Activated CD4-positive, alpha-beta T cell treated with anti-CD3 and anti-CD28 coated beads for 36 hours (primary cell): ENCODE measurements around the gene KCNN3. TPM values are rescaled to one million over a fixed set of nuclear protein-coding genes. Genes with fewer than 3 reads are reported as not detected.

ENCODE experiments used
- ATAC-seq: fragments of 200-7000 bp; cut with Tn5 transposase; one replicate; pipeline ENCODE4 v1.10.0; 2021; ENCODE audit warnings: mild to moderate bottlenecking, moderate library complexity
- CTCF ChIA-PET: fragments of 350-600 bp; sonication (Branson Sonifier 250); formaldehyde crosslinking; loops from one replicate; lab custom pipeline; 2021; ENCODE audit warnings: antibody characterized with exemption; lab: Charles Lee
- POLR2A ChIA-PET: fragments of 350-600 bp; sonication (Branson Sonifier 250); formaldehyde crosslinking; loops from one replicate; lab custom pipeline; 2021; ENCODE audit warnings: antibody characterized with exemption, inconsistent platforms; lab: Charles Lee
- DNase-seq: peaks from one replicate; pipeline ENCODE4 v3.0.0-alpha.2; 2020
- H3K27ac Mint-ChIP-seq: one replicate; pipeline ENCODE4 v1.8.0; 2021; ENCODE audit warnings: mixed read lengths
- H3K27me3 Mint-ChIP-seq: one replicate; pipeline ENCODE4 v1.8.0; 2021; ENCODE audit warnings: mixed read lengths
- H3K36me3 Mint-ChIP-seq: one replicate; pipeline ENCODE4 v1.8.0; 2021; ENCODE audit warnings: low read depth, mixed read lengths
- H3K4me1 Mint-ChIP-seq: one replicate; pipeline ENCODE4 v1.8.0; 2021; ENCODE audit warnings: mixed read lengths
- H3K4me3 Mint-ChIP-seq: one replicate; pipeline ENCODE4 v1.8.0; 2021; ENCODE audit warnings: mild to moderate bottlenecking, moderate library complexity, mixed read lengths
- H3K9me3 Mint-ChIP-seq: one replicate; pipeline ENCODE4 v1.8.0; 2021; ENCODE audit warnings: low read depth, mixed read lengths
- intact Hi-C, 2 experiments: fragments of 100-400 bp; cut with DNase I in 1 of 2; cut with micrococcal nuclease in 1 of 2; formaldehyde crosslinking; loops; one replicate each; pipeline versions ENCODE4 v1.14.2 to v1.15.1; 2022 to 2024; cut with DNase I, micrococcal nuclease
- total RNA-seq, 2 experiments: library from RNA; stranded (reverse); gene quantifications; one replicate each; pipeline ENCODE4 v1.2.3, GENCODE V29; 2021

The KCNN3 gene
- total RNA-seq, 2 experiments from 2014 or later: 0.18 to 0.25 TPM

DNA sequence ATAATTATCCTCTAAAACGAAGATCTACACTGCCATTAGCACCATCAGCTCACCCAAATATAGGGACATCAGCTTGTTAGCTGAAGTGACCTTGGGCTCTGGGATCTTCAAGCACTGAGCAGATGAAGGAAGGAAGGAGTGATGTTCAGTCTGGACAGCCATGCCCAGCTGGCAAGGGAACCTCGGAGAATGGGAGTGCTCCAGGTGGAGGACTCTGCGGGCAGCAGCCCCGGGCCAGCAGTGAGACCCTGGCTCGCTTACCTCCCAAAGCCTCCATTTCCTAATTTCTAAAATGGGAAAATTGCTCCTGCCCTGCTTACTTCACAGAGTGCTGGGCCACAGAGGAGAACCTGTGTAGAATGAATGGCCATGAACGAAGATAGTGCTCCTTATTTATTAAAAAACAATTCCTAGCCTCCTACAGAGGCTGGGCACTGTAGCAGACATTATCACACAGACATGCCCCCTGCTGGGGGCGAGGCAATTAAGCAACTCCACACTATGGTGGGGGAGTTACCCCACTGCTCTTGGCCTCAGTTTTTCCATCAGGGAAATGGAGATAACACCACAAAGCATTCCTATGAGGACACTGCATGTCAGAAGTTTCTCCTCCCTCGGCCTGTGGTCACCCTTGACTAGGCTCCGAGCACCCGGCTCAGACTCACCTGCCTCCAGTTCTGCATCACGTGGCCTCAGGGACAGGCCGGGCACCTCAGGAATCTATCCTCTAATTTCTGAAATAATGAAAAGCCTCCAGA, 117.6 kb downstream of the KCNN3 start:
- intact Hi-C loops: no loop called here
- H3K4me3 Mint-ChIP-seq: no peak overlapping the region
- CTCF ChIA-PET: interaction anchor here (0.6 to 9.9 kb wide), 6 partner anchors 8 to 553 kb away, joined by 3 to 75 read pairs (median 3); no protein-coding TSS in a partner anchor

GRCh38 chr1:154751690-154752089, 118.4 kb downstream of the KCNN3 start:
- CTCF ChIA-PET: interaction anchor here (1.3 to 9.9 kb wide), 4 partner anchors 9 to 192 kb away, joined by 7 to 75 read pairs (median 26); no protein-coding TSS in a partner anchor
- no peaks in the 10 kb centered on the region for H3K27me3 Mint-ChIP-seq
- peaks cover 2% of the 10 kb centered on the region for H3K9me3 Mint-ChIP-seq
- peak overlapping the region; percentile 93 for H3K27ac Mint-ChIP-seq
- POLR2A ChIA-PET: interaction anchor here (0.6 kb wide), 1 partner anchor 101 kb away, joined by 3 read pairs; no protein-coding TSS in a partner anchor
- peaks cover 72% of the 10 kb centered on the region for H3K4me1 Mint-ChIP-seq
- H3K4me3 Mint-ChIP-seq: peak overlapping the region; percentile 42
- intact Hi-C loops: loop anchor here in 1 of 2 experiments (1.0 kb wide), 1 partner anchor 8 kb away; no protein-coding TSS in a partner anchor
- ATAC-seq (peak; percentile 37), DNase-seq (peak; percentile 46)
- H3K36me3 Mint-ChIP-seq: no peaks in the 10 kb centered on the region

More for the DNA sequence above, 117.6 kb downstream of the KCNN3 start:
- H3K4me1 Mint-ChIP-seq: peaks cover 71% of the 10 kb centered on the region
- peaks cover 2% of the 10 kb centered on the region for H3K9me3 Mint-ChIP-seq
- peak; percentile 50 for DNase-seq
- H3K27ac Mint-ChIP-seq: peak overlapping the region; percentile 93
- POLR2A ChIA-PET: interaction anchor here (0.6 kb wide), 1 partner anchor 100 kb away, joined by 3 read pairs; no protein-coding TSS in a partner anchor
- no peaks in the 10 kb centered on the region for H3K27me3 Mint-ChIP-seq
- no peaks in the 10 kb centered on the region for H3K36me3 Mint-ChIP-seq
- ATAC-seq: no peak

- POLR2A ChIA-PET: interaction anchor here (1.3 kb wide), 1 partner anchor 14 kb away, joined by 4 read pairs; no protein-coding TSS in a partner anchor
- no peak for DNase-seq
- no peaks in the 10 kb centered on the region for H3K27me3 Mint-ChIP-seq
- CTCF ChIA-PET: interaction anchor here (0.6 to 9.9 kb wide), 8 partner anchors 10 to 226 kb away, joined by 3 to 75 read pairs (median 6); no protein-coding TSS in a partner anchor
- H3K4me3 Mint-ChIP-seq: peak overlapping the region; percentile 42
- no peak for ATAC-seq
- H3K27ac Mint-ChIP-seq: peak overlapping the region; percentile 93
- H3K4me1 Mint-ChIP-seq: peaks cover 72% of the 10 kb centered on the region
- intact Hi-C loops: loop anchor here in 1 of 2 experiments (1.0 kb wide), 1 partner anchor 8 kb away; no protein-coding TSS in a partner anchor
- H3K9me3 Mint-ChIP-seq: peaks cover 2% of the 10 kb centered on the region
- no peaks in the 10 kb centered on the region for H3K36me3 Mint-ChIP-seq
Observed at GRCh38 chr1:154750681-154751665, 119.1 kb downstream of the KCNN3 start.

GRCh38 chr1:154749078-154749760, 120.9 kb downstream of the KCNN3 start:
- Mint-ChIP-seq H3K27me3 (no peaks in the 10 kb centered on the region), H3K4me3 (peak overlapping the region; percentile 80), H3K27ac (peak overlapping the region; percentile 98), H3K36me3 (no peaks in the 10 kb centered on the region), H3K9me3 (no peaks in the 10 kb centered on the region), H3K4me1 (peaks cover 79% of the 10 kb centered on the region)
- intact Hi-C loops: loop anchor here (1.0 kb wide), 2 partner anchors 80 to 190 kb away; no protein-coding TSS in a partner anchor
- peak; percentile 40 for ATAC-seq
- DNase-seq: peak; percentile 83
- POLR2A ChIA-PET: interaction anchor here (1.3 kb wide), 1 partner anchor 12 kb away, joined by 4 read pairs; no protein-coding TSS in a partner anchor
- CTCF ChIA-PET: interaction anchor here (0.7 to 9.9 kb wide), 7 partner anchors 12 to 227 kb away, joined by 3 to 75 read pairs (median 5); no protein-coding TSS in a partner anchor

DNA sequence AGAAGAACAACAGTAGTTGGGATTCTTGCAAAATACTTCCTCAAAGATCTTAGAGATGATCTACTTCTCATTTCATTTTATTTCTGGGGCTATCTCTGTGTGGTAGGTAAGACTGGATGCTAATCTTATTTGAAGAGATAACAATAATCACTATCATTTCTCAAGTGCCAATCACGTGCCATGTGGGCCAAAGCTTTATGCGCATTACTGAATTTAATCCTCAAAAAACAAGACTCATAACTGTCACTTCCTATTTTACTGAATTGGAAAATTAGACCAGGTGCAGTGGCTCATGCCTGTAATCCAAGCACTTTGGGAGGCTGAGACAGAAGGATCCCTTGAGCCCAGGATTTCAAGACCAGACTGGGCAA, 121.7 kb downstream of the KCNN3 start:
- Mint-ChIP-seq H3K4me1 (peaks cover 85% of the 10 kb centered on the region), H3K27ac (peak overlapping the region; percentile 98), H3K36me3 (no peaks in the 10 kb centered on the region), H3K9me3 (no peaks in the 10 kb centered on the region), H3K27me3 (no peaks in the 10 kb centered on the region), H3K4me3 (peak overlapping the region; percentile 80)
- ATAC-seq (no peak), DNase-seq (no peak)
- intact Hi-C loops: loop anchor here in 1 of 2 experiments (1.0 kb wide), 1 partner anchor 43 kb away; no protein-coding TSS in a partner anchor
- ChIA-PET CTCF (interaction anchor here (0.7 to 9.9 kb wide), 21 partner anchors 8 to 433 kb away, joined by 3 to 75 read pairs (median 3); no protein-coding TSS in a partner anchor), POLR2A (interaction anchor here (0.6 to 1.7 kb wide), 5 partner anchors 8 to 884 kb away, joined by 3 to 15 read pairs (median 5); no protein-coding TSS in a partner anchor)

- POLR2A ChIA-PET: interaction anchor here (0.6 to 1.7 kb wide), 6 partner anchors 9 to 884 kb away, joined by 3 to 15 read pairs (median 4); no protein-coding TSS in a partner anchor
- intact Hi-C loops: loop anchor here in 1 of 2 experiments (1.0 kb wide), 1 partner anchor 43 kb away; no protein-coding TSS in a partner anchor
- no peaks in the 10 kb centered on the region for H3K27me3 Mint-ChIP-seq
- peaks cover 80% of the 10 kb centered on the region for H3K4me1 Mint-ChIP-seq
- peak; percentile 80 for DNase-seq
- no peaks in the 10 kb centered on the region for H3K36me3 Mint-ChIP-seq
- CTCF ChIA-PET: interaction anchor here (0.6 to 9.9 kb wide), 27 partner anchors 8 to 1574 kb away, joined by 3 to 75 read pairs (median 4); no protein-coding TSS in a partner anchor
- peak overlapping the region; percentile 80 for H3K4me3 Mint-ChIP-seq
- peak; percentile 78 for ATAC-seq
- H3K27ac Mint-ChIP-seq: peak overlapping the region; percentile 98
- no peaks in the 10 kb centered on the region for H3K9me3 Mint-ChIP-seq
Observed at GRCh38 chr1:154747740-154748404, 122.2 kb downstream of the KCNN3 start.

DNA sequence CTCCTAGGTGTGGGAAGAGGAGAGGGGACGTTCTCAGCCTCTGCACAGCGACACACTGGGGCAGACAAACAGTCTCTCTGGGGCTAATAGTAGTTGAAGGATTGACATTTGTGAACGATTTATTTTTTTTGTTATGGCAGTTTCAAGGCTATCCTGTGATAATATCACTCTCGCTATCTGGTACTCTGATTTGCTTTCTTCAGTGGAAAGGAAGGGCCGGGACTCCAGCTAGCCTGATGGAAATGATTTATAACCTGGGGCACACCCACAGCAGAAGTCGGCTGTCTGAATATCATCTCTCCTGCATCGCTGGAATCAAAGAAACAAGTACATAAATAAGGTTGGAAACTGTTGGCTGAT, 122.7 kb downstream of the KCNN3 start:
- DNase-seq (no peak), ATAC-seq (peak; percentile 1)
- ChIA-PET POLR2A (interaction anchor here (0.7 to 1.7 kb wide), 4 partner anchors 9 to 46 kb away, joined by 3 to 15 read pairs (median 6); no protein-coding TSS in a partner anchor), CTCF (interaction anchor here (0.6 to 9.9 kb wide), 19 partner anchors 8 to 1574 kb away, joined by 3 to 75 read pairs (median 4); no protein-coding TSS in a partner anchor)
- Mint-ChIP-seq H3K4me1 (peaks cover 76% of the 10 kb centered on the region), H3K27ac (peak overlapping the region; percentile 98), H3K36me3 (no peaks in the 10 kb centered on the region), H3K9me3 (no peaks in the 10 kb centered on the region), H3K27me3 (no peaks in the 10 kb centered on the region), H3K4me3 (peak overlapping the region; percentile 80)
- intact Hi-C loops: no loop called here

DNA sequence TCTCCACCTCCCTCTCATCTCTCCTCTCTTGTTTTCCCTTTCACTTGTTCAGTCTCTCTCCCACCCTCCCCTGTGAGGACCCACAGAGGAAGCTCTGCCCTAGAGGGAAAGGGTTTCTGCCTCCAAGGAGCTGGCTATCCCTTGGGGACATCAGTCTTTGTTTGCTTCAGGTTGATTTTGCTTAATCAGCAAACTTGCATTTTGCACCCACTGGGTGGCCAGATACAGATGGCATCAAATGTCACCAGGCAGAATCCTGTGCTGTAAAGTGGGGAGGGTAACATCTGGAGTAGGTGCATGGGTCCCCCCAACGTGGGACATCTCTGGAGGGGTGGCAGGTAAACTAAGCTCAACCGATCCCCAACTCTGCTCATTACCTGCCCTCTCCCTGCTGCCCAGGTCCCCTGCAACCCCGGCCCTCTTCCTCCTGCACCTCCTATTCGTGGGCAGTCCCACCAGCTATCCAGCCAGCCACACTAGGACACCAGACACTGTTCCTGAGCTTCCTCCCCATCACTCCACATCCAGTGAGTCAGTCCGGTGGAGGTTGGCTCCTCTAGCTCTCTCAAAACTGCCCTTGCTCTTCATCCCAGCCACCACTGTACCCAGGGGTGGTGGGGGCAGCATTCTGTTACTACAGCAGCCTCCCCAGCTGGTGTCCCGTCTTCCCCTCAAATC, 123.3 kb downstream of the KCNN3 start:
- intact Hi-C loops: no loop called here

More for the DNA sequence above, 123.3 kb downstream of the KCNN3 start:
- no peak for DNase-seq
- peak overlapping the region; percentile 80 for H3K4me3 Mint-ChIP-seq
- POLR2A ChIA-PET: interaction anchor here (0.7 to 1.7 kb wide), 2 partner anchors 10 to 45 kb away, joined by 3 to 15 read pairs; no protein-coding TSS in a partner anchor
- no peaks in the 10 kb centered on the region for H3K9me3 Mint-ChIP-seq
- CTCF ChIA-PET: interaction anchor here (0.6 to 9.9 kb wide), 7 partner anchors 14 to 1242 kb away, joined by 3 to 75 read pairs (median 4); no protein-coding TSS in a partner anchor
- peaks cover 70% of the 10 kb centered on the region for H3K4me1 Mint-ChIP-seq
- H3K36me3 Mint-ChIP-seq: no peaks in the 10 kb centered on the region
- ATAC-seq: no peak
- peak overlapping the region; percentile 98 for H3K27ac Mint-ChIP-seq
- peaks cover 5% of the 10 kb centered on the region for H3K27me3 Mint-ChIP-seq
